Mesenchymal stem cell (in vitro differentiated cells and primary cell): ENCODE data around the gene GADD45A.
A peak's percentile ranks its signal among the peaks of the same experiment; 100 is the strongest.

Source experiments
- DNase-seq: peaks from one replicate; pipeline ENCODE4 v3.0.0-alpha.2; 2013
- H2AFZ ChIP-seq: one replicate; pipeline ENCODE4 v1.6.1; 2013; ENCODE audit warnings: low read depth, mild to moderate bottlenecking, control low read depth, inconsistent platforms, low read length, moderate library complexity
- H2AK5ac ChIP-seq: 2 replicates; pipeline ENCODE4 v1.6.1; 2013; ENCODE audit warnings: low read length, moderate library complexity, mild to moderate bottlenecking, inconsistent platforms; ENCODE audit not compliant: severe bottlenecking
- H2BK120ac ChIP-seq: one replicate; pipeline ENCODE4 v1.6.1; 2013; ENCODE audit warnings: low read depth, mild to moderate bottlenecking, inconsistent platforms, low read length, moderate library complexity
- H2BK12ac ChIP-seq, 2 experiments: one replicate each; pipeline ENCODE4 v1.6.1; 2013; ENCODE audit warnings: inconsistent platforms in 2 of 2, low read length in 2 of 2, mild to moderate bottlenecking in 2 of 2, moderate library complexity in 2 of 2, control low read depth in 1 of 2
- H2BK15ac ChIP-seq: one replicate; pipeline ENCODE4 v1.6.1; 2013; ENCODE audit warnings: mild to moderate bottlenecking, low read depth, inconsistent platforms; ENCODE audit not compliant: poor library complexity, severe bottlenecking
- H2BK5ac ChIP-seq: 2 replicates; pipeline ENCODE4 v1.6.1; 2013; ENCODE audit warnings: low read depth, mild to moderate bottlenecking, low read length, control low read depth, inconsistent platforms; ENCODE audit not compliant: poor library complexity, severe bottlenecking
- H3K14ac ChIP-seq, 2 experiments: one replicate each; pipeline ENCODE4 v1.6.1; 2013; ENCODE audit warnings: inconsistent platforms in 2 of 2, low read length in 2 of 2, control low read depth in 1 of 2, mild to moderate bottlenecking in 1 of 2, moderate library complexity in 1 of 2
- H3K18ac ChIP-seq, 2 experiments: one replicate each; pipeline ENCODE4 v1.6.1; 2013; ENCODE audit warnings: inconsistent platforms in 2 of 2, low read length in 2 of 2, control low read depth in 1 of 2, low read depth in 1 of 2, mild to moderate bottlenecking in 1 of 2
- H3K23ac ChIP-seq, 2 experiments: one replicate each; pipeline ENCODE4 v1.6.1; 2013; ENCODE audit warnings: inconsistent platforms in 2 of 2, low read length in 2 of 2, mild to moderate bottlenecking in 2 of 2, moderate library complexity in 2 of 2, control low read depth in 1 of 2
- H3K27ac ChIP-seq: 2 replicates; pipeline ENCODE4 v1.5.1; 2013; ENCODE audit warnings: mild to moderate bottlenecking, moderate library complexity, low read length, control low read depth, inconsistent platforms; ENCODE audit not compliant: poor library complexity, severe bottlenecking
- H3K27me3 ChIP-seq, 2 experiments: 2 replicates each; pipeline versions ENCODE4 v1.6.1 to v1.7.0; 2013; ENCODE audit warnings: low read length in 2 of 2, mild to moderate bottlenecking in 2 of 2, moderate library complexity in 2 of 2, control low read depth in 1 of 2, inconsistent platforms in 1 of 2; ENCODE audit not compliant: control insufficient read depth in 1 of 2, insufficient read depth in 1 of 2
- H3K36me3 ChIP-seq, 2 experiments: 2 replicates each; pipeline versions ENCODE4 v1.6.1 to v1.7.0; 2013; ENCODE audit warnings: low read length in 2 of 2, control low read depth in 1 of 2, inconsistent platforms in 1 of 2, low read depth in 1 of 2, mild to moderate bottlenecking in 1 of 2; ENCODE audit not compliant: insufficient read depth in 2 of 2, control insufficient read depth in 1 of 2
- H3K4ac ChIP-seq, 2 experiments: one replicate each; pipeline ENCODE4 v1.6.1; 2013; ENCODE audit warnings: inconsistent platforms in 2 of 2, low read length in 2 of 2, mild to moderate bottlenecking in 2 of 2, moderate library complexity in 2 of 2, control low read depth in 1 of 2, low read depth in 1 of 2
- H3K4me1 ChIP-seq: 2 replicates; pipeline ENCODE4 v1.6.1; 2013; ENCODE audit warnings: low read depth, low read length, control low read depth; ENCODE audit not compliant: control insufficient read depth, insufficient read depth
- H3K4me2 ChIP-seq: 2 replicates; pipeline ENCODE4 v1.6.1; 2013; ENCODE audit warnings: low read length, mild to moderate bottlenecking, inconsistent platforms; ENCODE audit not compliant: poor library complexity, severe bottlenecking
- H3K4me3 ChIP-seq, 2 experiments: 2 replicates each; pipeline versions ENCODE4 v1.5.1 to v1.7.0; 2013; ENCODE audit warnings: low read length in 2 of 2, mild to moderate bottlenecking in 2 of 2, control low read depth in 1 of 2, low read depth in 1 of 2; ENCODE audit not compliant: insufficient read depth in 1 of 2
- H3K79me1 ChIP-seq: replicated peaks from 2 replicates; pipeline ENCODE4 v1.6.1; 2013; ENCODE audit warnings: mild to moderate bottlenecking, control low read depth, low read length, inconsistent platforms; ENCODE audit not compliant: poor library complexity, severe bottlenecking
- H3K9ac ChIP-seq: 2 replicates; pipeline ENCODE4 v1.7.0; 2013; ENCODE audit warnings: mild to moderate bottlenecking, low read length, moderate library complexity
- H3K9me3 ChIP-seq: 2 replicates; pipeline ENCODE4 v1.7.0; 2013; ENCODE audit warnings: mild to moderate bottlenecking, low read length; ENCODE audit not compliant: control insufficient read depth
- H4K8ac ChIP-seq: one replicate; pipeline ENCODE4 v1.6.1; 2013; ENCODE audit warnings: inconsistent platforms, mild to moderate bottlenecking, low read length, moderate library complexity
- H4K91ac ChIP-seq: one replicate; pipeline ENCODE4 v1.6.1; 2013; ENCODE audit warnings: mild to moderate bottlenecking, low read length, inconsistent platforms
- WGBS: methylation state at CpG from one replicate; pipeline ENCODE4 v1.1.7; 2013; ENCODE audit warnings: mixed read lengths; 5-methylcytosine and 5-hydroxymethylcytosine counted together

The GADD45A gene

DNA sequence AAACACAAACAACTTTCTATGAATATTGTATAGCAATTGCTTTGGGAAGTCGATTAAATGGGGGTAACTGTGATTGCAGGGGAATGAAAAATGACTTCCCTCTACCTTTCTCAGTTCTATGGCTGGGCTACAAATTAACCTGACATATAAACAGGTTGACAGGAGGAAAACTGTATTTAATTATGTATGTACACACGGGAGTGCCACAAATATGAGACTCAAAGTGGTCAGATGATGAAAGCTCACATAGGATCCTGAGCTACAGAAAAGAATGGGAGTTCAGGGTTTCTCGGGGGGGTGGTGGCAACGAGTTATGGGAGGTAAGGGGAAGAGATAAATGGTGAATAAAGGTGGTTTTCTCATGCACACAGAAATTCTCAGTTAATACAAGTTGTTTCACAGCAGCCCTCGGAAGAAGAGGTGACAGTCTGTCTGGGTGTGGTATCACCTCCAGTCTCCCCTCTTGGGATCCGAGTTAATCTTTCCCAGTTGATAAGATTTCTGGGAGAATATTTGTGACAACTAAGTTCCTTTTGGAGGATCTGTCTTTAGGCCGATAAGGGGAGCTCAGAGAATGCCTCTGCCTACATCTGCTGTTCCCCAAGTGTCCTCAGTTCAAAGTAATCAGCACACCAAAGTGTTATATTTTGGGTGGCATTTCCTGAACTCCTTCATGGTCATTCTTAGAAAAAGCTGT is 26.3 kb downstream of the GADD45A start:
- Histone ChIP-seq H3K4me1 (peaks cover 17% of the 10 kb centered on the region), H3K9ac (peak overlapping the region; percentile 62), H2BK15ac (no peak overlapping the region), H3K27me3 (no peaks in the 10 kb centered on the region), H3K23ac (no peak overlapping the region), H2AK5ac (no peak overlapping the region), H3K4me3 (no peak overlapping the region), H3K36me3 (peaks cover 6 to 11% of the 10 kb centered on the region in 2 experiments), H2BK12ac (peak overlapping the region; percentile 32 to 44), H3K18ac (peak overlapping the region in 1 of 2 experiments; percentile 37), H2BK120ac (no peak overlapping the region), H2AFZ (no peak overlapping the region), H2BK5ac (no peak overlapping the region), H3K27ac (no peak overlapping the region), H3K4ac (peak overlapping the region in 1 of 2 experiments; percentile 47), H3K14ac (no peak overlapping the region), H4K8ac (peak overlapping the region; percentile 31), H3K9me3 (no peaks in the 10 kb centered on the region), H3K4me2 (no peak overlapping the region), H4K91ac (no peak overlapping the region), H3K79me1 (peaks cover 37% of the 10 kb centered on the region)
- WGBS = 74% methylated on average over 7 of the region's 7 CpGs
- no peak for DNase-seq

DNA sequence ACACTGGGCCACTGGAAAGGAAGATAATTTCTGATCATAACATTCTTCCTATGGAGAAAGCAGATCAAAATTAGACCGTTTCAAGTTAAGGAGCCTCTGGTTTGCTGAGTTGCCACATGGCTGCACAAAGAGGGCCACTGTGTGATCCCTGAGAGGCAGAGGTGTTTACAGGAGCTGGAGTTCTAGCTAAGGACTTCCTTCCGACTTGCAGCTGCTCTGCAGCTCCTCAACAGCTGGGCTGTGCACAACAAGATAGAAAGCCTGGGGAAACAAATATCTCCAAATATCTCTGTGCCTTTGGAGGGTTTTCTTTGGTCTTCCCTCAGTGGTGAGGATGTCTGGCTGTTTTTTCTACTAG is 26.8 kb downstream of the GADD45A start:
- no peaks in the 10 kb centered on the region for H3K9me3 ChIP-seq
- H3K4ac ChIP-seq = no peak overlapping the region
- H2BK15ac ChIP-seq = no peak overlapping the region
- 16% methylated on average over 2 of the region's 2 CpGs for WGBS
- H2AFZ ChIP-seq = no peak overlapping the region
- no peak overlapping the region for H4K8ac ChIP-seq
- peak overlapping the region in 1 of 2 experiments; percentile 11 for H3K18ac ChIP-seq
- H4K91ac ChIP-seq = no peak overlapping the region
- H3K23ac ChIP-seq = no peak overlapping the region
- H3K4me2 ChIP-seq = no peak overlapping the region
- peak overlapping the region in 1 of 2 experiments; percentile 44 for H2BK12ac ChIP-seq
- no peak overlapping the region for H3K14ac ChIP-seq
- no peak overlapping the region for H2BK120ac ChIP-seq
- H3K4me3 ChIP-seq = no peak overlapping the region
- H2BK5ac ChIP-seq = no peak overlapping the region
- peak overlapping the region; percentile 62 for H3K9ac ChIP-seq
- peaks cover 38% of the 10 kb centered on the region for H3K79me1 ChIP-seq
- H2AK5ac ChIP-seq = no peak overlapping the region
- H3K27ac ChIP-seq = no peak overlapping the region
- H3K27me3 ChIP-seq = no peaks in the 10 kb centered on the region
- peaks cover 17% of the 10 kb centered on the region for H3K4me1 ChIP-seq
- H3K36me3 ChIP-seq = peaks cover 4 to 10% of the 10 kb centered on the region in 2 experiments
- DNase-seq = peak; percentile 49

DNA sequence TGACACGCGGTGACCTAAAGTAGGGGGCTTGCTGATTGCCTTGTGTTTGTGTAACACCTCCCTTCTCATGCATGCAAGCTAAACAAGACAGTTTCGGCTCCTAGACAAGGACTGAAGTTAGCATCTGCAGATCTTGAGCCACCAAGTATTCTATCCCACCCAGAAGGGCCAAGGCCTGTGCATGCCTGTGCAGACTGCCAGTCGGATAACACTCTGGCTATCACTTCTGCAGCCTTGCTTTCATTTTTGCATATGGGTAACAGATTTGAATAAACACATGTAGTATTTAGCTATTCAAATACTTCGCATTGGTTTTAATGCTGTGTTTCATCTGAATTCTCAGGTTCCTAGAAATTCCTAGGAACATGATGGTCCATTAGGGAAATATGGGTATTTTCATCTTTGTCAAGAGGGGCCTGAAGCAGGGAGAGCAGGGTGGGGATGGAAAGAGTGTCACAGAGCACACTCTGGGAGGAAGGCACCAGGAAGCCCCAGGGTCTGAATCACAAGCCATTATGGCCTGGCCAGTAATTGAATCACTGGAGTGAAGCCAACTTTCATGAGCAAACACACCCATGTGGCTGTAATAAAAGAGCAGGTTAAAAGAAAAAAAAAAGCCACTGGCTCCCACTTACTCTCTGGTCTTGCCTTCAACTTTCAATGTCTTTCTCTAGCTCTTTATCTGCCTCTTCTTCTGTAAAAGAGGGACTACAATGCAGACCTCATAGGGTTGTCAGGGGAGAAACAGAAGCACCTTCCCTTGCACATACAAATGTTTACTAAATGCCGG is 28.3 kb downstream of the GADD45A start:
- peak overlapping the region in 1 of 2 experiments; percentile 61 for H3K18ac ChIP-seq
- peaks cover 3 to 4% of the 10 kb centered on the region in 2 experiments for H3K36me3 ChIP-seq
- peak overlapping the region in 1 of 2 experiments; percentile 60 for H3K23ac ChIP-seq
- no peak overlapping the region for H3K4me2 ChIP-seq
- H2AK5ac ChIP-seq = no peak overlapping the region
- peaks cover 36% of the 10 kb centered on the region for H3K79me1 ChIP-seq
- H4K91ac ChIP-seq = no peak overlapping the region
- whole genome bisulfite sequencing = 96% methylated on average over 4 of the region's 6 CpGs
- H3K9ac ChIP-seq = peak overlapping the region; percentile 38
- H2BK5ac ChIP-seq = no peak overlapping the region
- H2BK12ac ChIP-seq = peak overlapping the region in 1 of 2 experiments; percentile 45
- H3K4me1 ChIP-seq = peaks cover 21% of the 10 kb centered on the region
- H3K9me3 ChIP-seq = no peaks in the 10 kb centered on the region
- peak overlapping the region in 1 of 2 experiments; percentile 90 for H3K14ac ChIP-seq
- no peak overlapping the region for H4K8ac ChIP-seq
- DNase-seq = peak; percentile 87
- no peak overlapping the region for H2BK15ac ChIP-seq
- H2BK120ac ChIP-seq = no peak overlapping the region
- no peak overlapping the region for H3K27ac ChIP-seq
- no peak overlapping the region for H3K4me3 ChIP-seq
- no peak overlapping the region for H2AFZ ChIP-seq
- H3K27me3 ChIP-seq = no peaks in the 10 kb centered on the region
- peak overlapping the region in 1 of 2 experiments; percentile 63 for H3K4ac ChIP-seq

DNA sequence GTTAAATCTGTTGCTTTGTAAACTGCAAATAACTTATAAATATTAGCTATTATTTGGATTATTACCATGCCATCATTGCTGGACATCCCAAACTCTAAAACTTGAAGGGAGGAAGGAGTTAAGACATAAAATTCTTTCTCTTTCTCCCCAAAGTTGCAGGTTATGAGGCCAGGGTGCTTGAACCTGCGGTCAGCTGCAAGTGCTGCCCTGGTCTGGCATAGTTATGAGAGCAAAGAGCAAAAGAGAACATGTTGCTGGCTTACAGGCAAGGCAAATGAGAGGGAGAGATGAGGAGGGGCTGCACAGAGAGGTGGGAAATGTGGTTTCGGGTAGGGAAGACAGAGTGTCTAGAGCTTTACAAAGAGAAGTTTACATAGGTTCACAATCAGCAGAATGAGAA is 30.8 kb downstream of the GADD45A start:
- H3K27ac ChIP-seq = no peak overlapping the region
- no peaks in the 10 kb centered on the region for H3K27me3 ChIP-seq
- H3K9ac ChIP-seq = no peak overlapping the region
- no peak overlapping the region for H3K18ac ChIP-seq
- no peak for DNase-seq
- H3K79me1 ChIP-seq = peaks cover 37% of the 10 kb centered on the region
- H3K9me3 ChIP-seq = no peaks in the 10 kb centered on the region
- no peak overlapping the region for H3K23ac ChIP-seq
- H3K4me3 ChIP-seq = no peak overlapping the region
- no peak overlapping the region for H2AFZ ChIP-seq
- H2AK5ac ChIP-seq = no peak overlapping the region
- no peak overlapping the region for H3K14ac ChIP-seq
- no peak overlapping the region for H4K91ac ChIP-seq
- no peak overlapping the region for H2BK120ac ChIP-seq
- H2BK5ac ChIP-seq = no peak overlapping the region
- WGBS = 100% methylated on average over 2 of the region's 2 CpGs
- no peak overlapping the region for H3K4me2 ChIP-seq
- H2BK12ac ChIP-seq = no peak overlapping the region
- H3K4me1 ChIP-seq = peaks cover 19% of the 10 kb centered on the region
- H4K8ac ChIP-seq = no peak overlapping the region
- no peak overlapping the region for H3K4ac ChIP-seq
- no peak overlapping the region for H2BK15ac ChIP-seq
- H3K36me3 ChIP-seq = peaks cover 3 to 4% of the 10 kb centered on the region in 2 experiments
